ENCODE results near the gene DCAF8. TPM values are rescaled to one million over a fixed set of nuclear protein-coding genes. Genes with fewer than 3 reads are reported as not detected.
A peak's percentile ranks its signal among the peaks of the same experiment; 100 is the strongest.

Gene DCAF8
- total RNA-seq, 1 donor from 2014 or later, result 287 TPM

GRCh38 chr1:160251687-160252526 lies 10.4 kb downstream of the DCAF8 start:
- no peak for TF ChIP-seq CTCF (IDR thresholded peaks at IDR 0.05; ENCODE audit: unreplicated experiment)
- Mint-ChIP-seq H3K9me3 (no peaks in the 10 kb centered on the region), H3K36me3 (peaks cover 12% of the 10 kb centered on the region), H3K4me1 (peaks cover 33% of the 10 kb centered on the region), H3K27me3 (ENCODE audit: low read depth) (no peaks in the 10 kb centered on the region), H3K4me3 (no peak overlapping the region), H3K27ac (peak overlapping the region; percentile 70)
- no peak for DNase-seq (ENCODE audit: low spot score in 2 of 2, unreplicated experiment in 2 of 2)

- no peaks in the 10 kb centered on the region for H3K9me3 Mint-ChIP-seq
- no peak overlapping the region for H3K4me3 Mint-ChIP-seq
- peaks cover 12% of the 10 kb centered on the region for H3K36me3 Mint-ChIP-seq
- no peak for DNase-seq (ENCODE audit: low spot score in 2 of 2, unreplicated experiment in 2 of 2)
- H3K27ac Mint-ChIP-seq, result peak overlapping the region; percentile 2
- TF ChIP-seq CTCF (IDR thresholded peaks at IDR 0.05; ENCODE audit: unreplicated experiment), result no peak
- H3K4me1 Mint-ChIP-seq, result peaks cover 34% of the 10 kb centered on the region
- no peaks in the 10 kb centered on the region for H3K27me3 Mint-ChIP-seq (ENCODE audit: low read depth)
Observed at GRCh38 chr1:160251011-160251410, 11.3 kb downstream of the DCAF8 start.

GRCh38 chr1:160247053-160247452 lies 15.3 kb downstream of the DCAF8 start:
- no peaks in the 10 kb centered on the region for H3K27me3 Mint-ChIP-seq (ENCODE audit: low read depth)
- peaks cover 14% of the 10 kb centered on the region for H3K36me3 Mint-ChIP-seq
- no peak for DNase-seq (ENCODE audit: low spot score in 2 of 2, unreplicated experiment in 2 of 2)
- H3K27ac Mint-ChIP-seq, result peak overlapping the region; percentile 70
- H3K9me3 Mint-ChIP-seq, result no peaks in the 10 kb centered on the region
- no peak overlapping the region for H3K4me3 Mint-ChIP-seq
- TF ChIP-seq CTCF (IDR thresholded peaks at IDR 0.05; ENCODE audit: unreplicated experiment), result no peak
- H3K4me1 Mint-ChIP-seq, result peaks cover 30% of the 10 kb centered on the region

GRCh38 chr1:160245434-160245833 lies 16.9 kb downstream of the DCAF8 start:
- TF ChIP-seq CTCF (IDR thresholded peaks at IDR 0.05; ENCODE audit: unreplicated experiment), result no peak
- Mint-ChIP-seq H3K27me3 (ENCODE audit: low read depth) (no peaks in the 10 kb centered on the region), H3K27ac (peak overlapping the region; percentile 79), H3K36me3 (peaks cover 19% of the 10 kb centered on the region), H3K9me3 (no peaks in the 10 kb centered on the region), H3K4me1 (peaks cover 23% of the 10 kb centered on the region), H3K4me3 (no peak overlapping the region)
- no peak for DNase-seq (ENCODE audit: low spot score in 2 of 2, unreplicated experiment in 2 of 2)

GRCh38 chr1:160244209-160244608 lies 18.1 kb downstream of the DCAF8 start:
- H3K4me3 Mint-ChIP-seq, result no peak overlapping the region
- peaks cover 23% of the 10 kb centered on the region for H3K4me1 Mint-ChIP-seq
- H3K9me3 Mint-ChIP-seq, result no peaks in the 10 kb centered on the region
- TF ChIP-seq CTCF (IDR thresholded peaks at IDR 0.05; ENCODE audit: unreplicated experiment), result no peak
- H3K36me3 Mint-ChIP-seq, result peaks cover 23% of the 10 kb centered on the region
- no peak overlapping the region for H3K27ac Mint-ChIP-seq
- DNase-seq (ENCODE audit: low spot score in 2 of 2, unreplicated experiment in 2 of 2), result no peak
- H3K27me3 Mint-ChIP-seq (ENCODE audit: low read depth), result no peaks in the 10 kb centered on the region

All from mesothelial cell of epicardium (in vitro differentiated cells).